ENCODE measurements around the gene KBTBD2. TPM values are rescaled to one million over a fixed set of nuclear protein-coding genes. Genes with fewer than 3 reads are reported as not detected.

KBTBD2 gene
- total and polyA plus RNA-seq, 2 of the 4 experiments (the other 2 are of a cell fraction) = 13.2 to 32.3 TPM

GRCh38 chr7:32896564-32897347, 5.2 kb upstream of the KBTBD2 start:
- dilution Hi-C loops (cut with HindIII; ENCODE audit: low sequenced_read_pairs, unreplicated experiment) (no loop called here), in situ Hi-C loops (cut with MboI; ENCODE audit: low sequenced_read_pairs) (no loop called here), intact Hi-C loops (cut with micrococcal nuclease) (no loop called here)
- H2AK9ac ChIP-seq (replicated peaks; ENCODE audit: low read depth, low read length, poor library complexity) = no peak overlapping the region
- no peak overlapping the region for H3K4me2 ChIP-seq (ENCODE audit: low read depth, low read length)
- H3K27ac ChIP-seq (ENCODE audit: insufficient read depth, low read length) = no peak overlapping the region
- no peak overlapping the region for H3K23ac ChIP-seq (ENCODE audit: low read depth, low read length)
- H2BK120ac ChIP-seq (ENCODE audit: low read depth, low read length) = no peak overlapping the region
- no peaks in the 10 kb centered on the region for H3K36me3 ChIP-seq (ENCODE audit: control insufficient read depth, insufficient read depth, low read length)
- peaks cover 2% of the 10 kb centered on the region; the same call in 1 of the 2 replicates for H3K4me1 ChIP-seq (ENCODE audit: control insufficient read depth, insufficient read depth, low read length)
- BruUV-seq (replicated peaks) = no TSS peak
- no peak overlapping the region for H3K56ac ChIP-seq (ENCODE audit: extremely low read depth, insufficient read depth, low read length)
- H4K91ac ChIP-seq (ENCODE audit: insufficient read depth, low read depth, low read length) = no peak overlapping the region
- H3K9me3 ChIP-seq (ENCODE audit: control insufficient read depth, insufficient read depth, low read length) = no peaks in the 10 kb centered on the region
- no peak overlapping the region for H4K5ac ChIP-seq (ENCODE audit: low read depth, low read length)
- no peak overlapping the region for H4K8ac ChIP-seq (ENCODE audit: low read depth in 2 of 2, low read length in 2 of 2)
- H3K18ac ChIP-seq (ENCODE audit: low read depth, low read length) = no peak overlapping the region
- no peaks in the 10 kb centered on the region for H4K20me1 ChIP-seq (ENCODE audit: insufficient read depth, low read length)
- no CpG with 5 or more reads among the region's 6 CpGs for WGBS, 2 experiments (ENCODE audit: extremely low coverage in 2 of 2, insufficient read length in 1 of 2)
- TF ChIP-seq MAZ (IDR thresholded peaks at IDR 0.05; ENCODE audit: borderline replicate concordance, low read depth, low read length) = no peak
- no peak for TF ChIP-seq RAD21 (IDR thresholded peaks at IDR 0.05; ENCODE audit: low read length)
- no peak for TF ChIP-seq ELK1 (IDR thresholded peaks at IDR 0.05; ENCODE audit: borderline replicate concordance, low read depth, low read length)
- TF ChIP-seq CHD1 (IDR thresholded peaks at IDR 0.05; ENCODE audit: low read depth, low read length) = no peak
- TF ChIP-seq SMC3 (IDR thresholded peaks at IDR 0.05; ENCODE audit: low read depth, low read length) = no peak
- no peak for TF ChIP-seq CTCF (conservative IDR thresholded peaks at IDR 0.05; ENCODE audit: low read depth, low read length)
- no peak for TF ChIP-seq BHLHE40 (IDR thresholded peaks at IDR 0.05; ENCODE audit: low read depth, low read length)
- no peak for TF ChIP-seq MAFK (IDR thresholded peaks at IDR 0.05; ENCODE audit: low read depth, low read length)
- H3K4me3 ChIP-seq (ENCODE audit: insufficient read depth, low read depth, low read length) = no peak overlapping the region
- no peak overlapping the region for H3K4ac ChIP-seq (ENCODE audit: low read depth, low read length)
- no peak overlapping the region for H2BK5ac ChIP-seq (ENCODE audit: low read depth, low read length, poor library complexity, severe bottlenecking)
- ATAC-seq (ENCODE audit: low read depth) (no peak), DNase-seq (no peak)
- H3K79me1 ChIP-seq (ENCODE audit: low read depth in 1 of 2, low read length in 2 of 2) = 0 out of 4 replicates have a peak, but pooled peaks cover 0 to 4% of the 10 kb centered on the region in 2 experiments
- H2BK20ac ChIP-seq (ENCODE audit: low read depth, low read length) = no peak overlapping the region
- H3K14ac ChIP-seq (replicated peaks; ENCODE audit: low read depth, low read length) = no peak overlapping the region
- no peaks in the 10 kb centered on the region for H3K27me3 ChIP-seq (ENCODE audit: control insufficient read depth, insufficient read depth, low read length)
- H3K9ac ChIP-seq (ENCODE audit: low read depth, low read length) = no peak overlapping the region
- no peak overlapping the region for H2AFZ ChIP-seq (replicated peaks; ENCODE audit: low read length, poor library complexity)
- ChIA-PET POLR2A (ENCODE audit: unreplicated experiment) (no interaction called here), CTCF (no interaction called here)
- H2BK15ac ChIP-seq (ENCODE audit: low read depth, low read length) = no peak overlapping the region
- no peak overlapping the region for H2AK5ac ChIP-seq (ENCODE audit: low read depth, low read length)
- H3K9me1 ChIP-seq (ENCODE audit: insufficient read depth, low read length) = 0 out of 2 replicates have a peak, but pooled peaks cover 7% of the 10 kb centered on the region
